GM19023 (cell line): Measurements from ENCODE around the gene RAB25.
"Not testable (repeated sequence)": the region's sequence is repeated elsewhere in the genome, so short reads cannot be mapped to it uniquely, and the experiment has no call there.

ENCODE experiments used
- ATAC-seq: cut with Tn5 transposase; IDR thresholded peaks from one replicate; pipeline ENCODE4 v1.9.1; 2021; ENCODE audit warnings: mild to moderate bottlenecking, moderate library complexity; ENCODE audit not compliant: unreplicated experiment

The RAB25 gene

DNA sequence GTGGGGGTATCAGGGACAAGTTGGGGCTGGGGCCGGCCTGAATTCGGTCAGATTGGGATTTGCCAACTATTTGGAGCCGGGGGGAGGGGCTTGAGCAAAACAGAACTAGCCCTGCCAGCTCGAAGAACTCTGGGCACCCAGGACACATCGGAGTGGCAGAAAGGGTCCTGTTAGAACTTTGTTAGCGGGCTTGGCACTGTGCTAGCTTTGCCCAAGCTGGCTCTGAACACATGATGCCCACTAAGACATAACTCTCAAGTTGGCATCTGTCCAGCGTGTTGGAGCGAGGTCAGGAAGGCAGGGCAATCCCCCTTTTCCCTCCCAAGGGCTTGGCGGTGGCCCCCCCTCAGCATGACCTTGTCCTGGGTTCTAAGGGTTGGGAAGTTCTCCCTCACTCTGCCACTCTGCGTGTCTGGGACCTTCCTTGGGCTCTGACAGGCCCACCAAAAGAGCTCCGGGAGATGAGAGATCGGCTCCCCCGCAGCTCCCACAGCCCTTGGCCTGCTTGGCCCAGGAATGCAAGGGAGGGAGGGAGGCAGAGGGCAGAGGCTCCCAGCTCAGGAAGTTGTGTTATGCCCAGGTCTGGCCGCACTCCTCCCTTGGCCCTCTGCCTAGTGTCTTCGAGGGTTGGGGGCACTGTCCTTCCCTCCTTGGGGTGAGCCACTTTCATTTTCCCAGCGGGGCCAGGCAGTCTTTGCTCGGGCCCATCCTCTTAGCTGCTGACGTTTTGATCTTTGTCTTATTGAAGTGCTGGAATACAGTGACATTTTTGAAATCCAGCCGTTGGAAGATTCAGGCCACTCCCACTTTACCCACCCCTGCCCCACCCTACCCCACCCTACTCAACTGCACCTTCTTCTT, 54.8 kb downstream of the RAB25 start:
- ATAC-seq = no peak

DNA sequence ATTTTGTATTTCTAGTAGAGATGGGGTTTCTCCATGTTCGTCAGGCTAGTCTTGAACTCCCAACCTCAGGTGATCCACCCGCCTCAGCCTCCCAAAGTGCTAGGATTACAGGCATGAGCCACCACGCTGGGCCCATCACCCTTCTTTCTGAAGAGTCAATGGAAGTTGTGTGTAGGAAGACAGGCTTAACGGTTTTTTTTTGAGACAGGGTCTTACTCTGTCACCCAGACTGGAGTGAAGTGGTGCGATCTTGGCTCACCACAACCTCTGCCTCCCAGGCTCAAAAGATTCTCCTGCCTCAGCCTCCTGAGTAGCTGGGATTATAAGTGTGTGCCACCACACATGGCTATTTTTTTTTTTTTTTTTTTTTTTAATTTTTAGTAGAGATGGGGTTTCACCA, 55.8 kb downstream of the RAB25 start:
- not testable (repeated sequence) for ATAC-seq

DNA sequence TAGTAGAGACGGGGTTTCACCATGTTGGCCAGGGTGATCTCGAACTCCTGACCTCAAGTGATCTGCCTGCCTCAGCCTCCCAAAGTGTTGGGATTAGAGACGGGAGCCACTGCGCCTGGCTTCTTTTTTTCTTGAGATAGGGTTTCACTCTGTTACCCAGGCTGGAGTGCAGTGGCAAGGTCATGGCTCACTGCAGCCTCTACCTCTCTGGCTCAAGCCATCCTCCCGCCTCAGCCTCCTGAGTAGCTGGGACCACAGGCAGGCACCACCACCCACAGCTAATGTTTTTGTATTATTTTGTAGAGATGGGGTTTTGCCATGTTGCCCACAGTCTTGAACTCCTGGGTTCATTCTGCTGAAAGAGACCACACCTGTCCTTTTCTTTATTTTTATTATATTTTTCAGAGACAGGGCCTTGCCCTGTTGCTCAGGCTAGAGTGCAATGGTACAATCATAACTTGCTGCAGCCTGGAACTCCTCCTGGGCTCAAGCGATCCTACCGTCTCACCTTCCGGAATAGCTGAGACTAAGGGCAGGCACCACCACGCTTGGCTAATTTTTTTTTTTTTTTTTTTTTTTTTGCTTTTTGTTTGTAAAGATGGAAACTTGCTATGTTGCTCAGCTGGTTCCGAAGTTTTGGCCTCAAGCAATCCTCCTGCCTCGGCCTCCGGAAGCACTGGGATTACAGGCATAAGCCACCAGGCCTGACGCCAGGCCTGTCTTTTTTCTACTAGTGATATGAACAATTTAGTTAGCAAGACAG, 56.6 kb downstream of the RAB25 start:
- no peak for ATAC-seq

DNA sequence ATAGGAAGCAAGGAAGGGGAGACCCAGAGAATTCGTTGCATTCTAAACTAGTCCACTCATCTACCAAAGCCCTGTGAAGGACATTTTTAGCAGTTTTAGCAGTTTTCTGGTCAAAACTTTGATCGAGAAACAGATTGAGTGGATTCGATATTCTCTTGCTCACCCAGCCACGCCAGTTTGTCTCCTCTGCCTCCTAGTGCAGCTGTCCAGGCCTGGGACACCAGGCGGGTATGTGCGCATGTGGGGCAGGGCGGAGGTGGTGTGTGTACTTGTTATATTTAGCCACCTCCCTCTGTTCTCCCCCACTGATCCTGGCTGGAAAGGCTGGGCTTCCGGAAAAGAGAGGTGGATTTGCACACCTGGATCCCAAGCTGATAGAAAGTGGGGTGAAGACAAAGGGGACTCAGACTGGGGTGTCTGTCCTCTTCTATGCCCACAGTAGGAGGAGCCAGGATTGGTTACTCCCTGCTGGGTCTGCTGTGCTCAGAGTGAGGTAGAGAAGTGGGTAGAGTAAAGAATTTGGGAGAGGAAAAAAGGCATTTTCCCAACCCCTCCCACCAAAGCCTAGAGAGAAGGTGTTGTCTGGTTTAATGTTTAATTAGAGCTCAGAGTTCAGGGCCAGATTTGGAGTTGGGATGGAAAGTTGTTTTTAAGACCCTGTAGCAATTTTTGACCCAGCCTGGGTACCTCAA, 57.4 kb downstream of the RAB25 start:
- no peak for ATAC-seq

DNA sequence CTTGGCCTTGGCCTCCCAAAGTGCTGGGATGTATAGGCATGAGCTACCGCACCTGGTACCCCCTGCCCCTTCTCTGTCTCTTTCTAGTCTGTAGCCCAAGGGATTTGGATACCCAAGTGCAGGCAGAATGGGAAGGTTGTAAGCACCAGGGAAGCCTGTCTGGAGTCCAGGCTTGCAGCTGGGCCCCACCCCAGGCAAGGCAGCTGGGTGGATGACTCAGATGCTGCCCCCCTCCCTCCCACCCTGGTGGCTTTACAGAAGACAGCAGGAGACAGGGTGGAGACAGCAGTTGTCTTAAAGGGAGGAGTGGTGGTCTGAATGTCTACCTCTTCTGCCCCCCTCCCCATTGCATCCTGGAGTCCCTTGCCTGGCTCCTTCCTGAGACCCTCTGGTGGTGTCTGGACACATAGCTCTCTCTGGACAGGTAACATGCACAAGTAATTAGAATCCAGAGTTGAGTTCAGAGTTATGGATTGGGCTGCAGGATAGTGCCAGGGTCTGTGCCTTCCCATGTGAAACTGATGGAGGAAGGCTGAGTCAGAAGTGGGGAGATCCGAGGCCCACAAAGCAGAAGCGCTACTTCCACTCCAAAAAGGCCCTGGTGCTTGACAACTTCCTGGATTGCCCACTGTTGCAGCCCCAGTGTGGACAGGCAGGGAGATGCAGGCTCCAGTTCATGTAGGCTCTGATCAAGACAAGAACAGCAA, 58.7 kb downstream of the RAB25 start:
- ATAC-seq = no peak
